ENCODE measurements around the gene PITPNM3. TPM values are rescaled to one million over a fixed set of nuclear protein-coding genes. Genes with fewer than 3 reads are reported as not detected.

The PITPNM3 gene
- total RNA-seq, 1 donor from 2014 or later: 0.72 TPM

- no peak for DNase-seq (ENCODE audit: low read depth)
Observed at GRCh38 chr17:6480303-6480675, 76.1 kb downstream of the PITPNM3 start.

- DNase-seq (ENCODE audit: low read depth): no peak
Observed at GRCh38 chr17:6479622-6480302, 76.6 kb downstream of the PITPNM3 start.

DNA sequence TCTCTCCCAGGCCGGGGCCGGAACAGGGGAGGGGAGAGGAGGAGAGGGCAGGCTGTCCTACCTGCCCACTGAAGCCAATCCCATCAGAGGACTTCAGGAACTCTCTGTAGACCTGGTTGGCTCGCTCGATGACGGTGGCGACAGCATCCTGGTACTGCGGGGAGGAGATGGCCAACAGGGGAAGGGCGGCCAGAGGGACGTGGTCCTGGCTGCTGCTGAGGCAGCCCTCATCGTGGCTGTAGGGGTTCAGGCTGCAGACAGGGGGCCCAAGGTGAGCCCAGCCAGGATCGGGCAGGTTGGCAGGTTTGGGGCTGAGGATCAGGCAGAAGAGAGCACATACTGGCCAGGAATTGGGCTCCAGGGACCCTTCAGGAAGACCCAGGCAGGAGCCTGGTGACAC lies 77.9 kb downstream of the PITPNM3 start:
- no peak for DNase-seq (ENCODE audit: low read depth)

DNA sequence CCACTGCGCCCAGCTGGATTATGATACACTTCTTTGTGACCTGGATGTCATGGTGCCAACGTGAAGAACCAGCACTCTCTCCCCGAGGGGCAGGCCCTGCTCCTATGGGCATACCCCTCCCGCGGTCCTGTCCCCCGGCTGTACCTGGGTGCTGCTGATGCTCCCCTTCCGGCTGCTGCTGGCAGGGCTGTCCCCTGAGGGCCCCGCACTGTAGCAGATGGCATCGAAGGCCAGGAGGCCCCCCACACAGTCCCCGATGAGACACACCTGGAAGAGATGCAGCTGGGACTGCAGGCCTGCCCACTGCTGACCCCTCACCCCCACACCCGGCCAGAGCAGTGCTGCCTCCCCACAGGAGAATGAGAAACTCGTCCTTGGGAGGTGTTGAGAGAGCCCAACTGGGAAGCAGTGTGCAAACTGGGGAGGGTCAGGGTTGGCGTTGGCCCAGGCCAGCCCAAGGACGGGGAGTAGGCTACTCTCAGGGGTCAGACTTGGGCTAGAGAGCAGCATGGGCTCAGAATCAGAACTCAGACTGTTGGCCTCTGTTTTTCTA lies 78.4 kb downstream of the PITPNM3 start:
- no peak for DNase-seq (ENCODE audit: low read depth)

DNA sequence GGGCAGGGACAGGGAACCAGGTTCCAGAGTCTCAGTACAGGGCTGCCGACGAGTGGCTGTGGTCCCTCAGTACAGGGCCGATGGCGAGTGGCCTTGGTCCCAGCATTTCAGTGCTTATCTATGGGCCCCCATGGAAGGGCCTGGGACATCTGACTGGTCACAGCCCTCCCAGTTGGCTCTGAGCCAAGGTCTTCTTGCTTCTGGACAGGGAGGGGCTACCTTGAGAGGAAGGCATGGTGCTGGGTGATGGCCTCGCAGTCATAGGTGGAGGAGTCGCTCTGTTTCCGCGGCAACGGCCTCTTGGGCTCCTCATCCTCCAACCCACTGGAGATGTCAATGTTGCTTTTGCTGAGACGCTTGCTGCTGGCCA lies 79.6 kb downstream of the PITPNM3 start:
- DNase-seq (ENCODE audit: low read depth): no peak

GRCh38 chr17:6476076-6476809 lies 80.1 kb downstream of the PITPNM3 start:
- DNase-seq (ENCODE audit: low read depth): no peak

DNA sequence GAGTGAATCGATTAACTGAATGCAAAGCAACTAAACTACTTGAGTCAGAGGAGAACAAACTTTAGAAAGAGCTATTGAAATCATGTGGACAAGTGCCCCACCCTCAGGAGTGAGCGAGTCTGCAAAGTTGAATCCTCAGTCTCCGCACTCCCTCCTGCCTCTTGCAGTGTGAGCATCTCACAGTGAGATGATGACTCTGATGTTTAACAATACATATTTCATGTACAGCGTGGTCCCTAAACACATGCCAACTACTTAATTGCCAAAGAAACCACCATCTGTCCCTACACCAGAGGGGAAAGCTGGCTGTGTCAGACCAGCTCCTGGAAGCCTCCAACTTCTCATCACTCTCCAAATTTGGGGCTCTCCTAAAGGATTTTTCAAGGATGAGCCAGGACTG lies 80.9 kb downstream of the PITPNM3 start:
- DNase-seq (ENCODE audit: low read depth): no peak

DNA sequence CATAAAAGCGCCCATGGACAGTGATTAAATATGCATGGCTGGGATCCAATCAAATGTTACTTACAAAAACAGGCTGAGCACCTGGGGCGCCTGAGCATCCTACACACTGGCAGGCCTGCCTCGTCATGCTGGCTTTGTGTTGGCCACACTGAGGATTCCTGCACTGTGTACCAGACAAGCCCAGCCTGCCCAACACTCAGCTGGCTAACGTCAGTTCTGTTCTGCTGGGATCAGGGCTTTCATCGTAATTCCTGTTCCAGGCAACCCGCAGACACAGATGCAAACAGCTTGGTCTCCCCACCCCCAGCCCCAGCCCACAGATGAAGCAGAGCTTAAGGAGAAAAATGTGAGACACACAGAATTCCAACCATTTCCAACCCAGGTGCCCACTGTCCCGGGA lies 81.4 kb downstream of the PITPNM3 start:
- no peak for DNase-seq (ENCODE audit: low read depth)

- no peak for DNase-seq (ENCODE audit: low read depth)
Observed at GRCh38 chr17:6474376-6474775, 82.0 kb downstream of the PITPNM3 start.

GRCh38 chr17:6473128-6473767 lies 83.1 kb downstream of the PITPNM3 start:
- DNase-seq (ENCODE audit: low read depth): peak; percentile 77

DNA sequence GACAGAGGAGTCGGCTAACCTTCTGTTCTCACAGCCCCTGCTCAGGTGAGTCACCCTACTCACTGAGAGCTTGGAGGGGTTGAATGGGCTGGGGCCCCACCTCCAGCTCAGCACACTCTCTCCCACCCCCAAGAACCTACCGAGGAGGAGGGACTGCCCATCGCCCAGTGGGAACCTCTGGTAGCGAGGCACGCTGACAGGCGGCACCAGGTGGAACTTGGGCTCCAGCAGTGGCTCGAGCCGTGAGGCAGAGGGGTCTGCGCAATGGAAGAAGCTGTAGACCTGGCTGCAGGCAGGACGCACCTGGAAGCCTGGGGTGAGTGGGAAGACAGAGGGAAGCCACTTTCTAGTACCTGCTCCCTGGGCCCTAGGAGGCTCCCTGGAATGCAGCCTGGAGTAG lies 83.8 kb downstream of the PITPNM3 start:
- no peak for DNase-seq (ENCODE audit: low read depth)

GRCh38 chr17:6471531-6472465 lies 84.6 kb downstream of the PITPNM3 start:
- peak; percentile 84 for DNase-seq (ENCODE audit: low read depth)

GRCh38 chr17:6470751-6471521 lies 85.4 kb downstream of the PITPNM3 start:
- DNase-seq (ENCODE audit: low read depth): no peak

DNA sequence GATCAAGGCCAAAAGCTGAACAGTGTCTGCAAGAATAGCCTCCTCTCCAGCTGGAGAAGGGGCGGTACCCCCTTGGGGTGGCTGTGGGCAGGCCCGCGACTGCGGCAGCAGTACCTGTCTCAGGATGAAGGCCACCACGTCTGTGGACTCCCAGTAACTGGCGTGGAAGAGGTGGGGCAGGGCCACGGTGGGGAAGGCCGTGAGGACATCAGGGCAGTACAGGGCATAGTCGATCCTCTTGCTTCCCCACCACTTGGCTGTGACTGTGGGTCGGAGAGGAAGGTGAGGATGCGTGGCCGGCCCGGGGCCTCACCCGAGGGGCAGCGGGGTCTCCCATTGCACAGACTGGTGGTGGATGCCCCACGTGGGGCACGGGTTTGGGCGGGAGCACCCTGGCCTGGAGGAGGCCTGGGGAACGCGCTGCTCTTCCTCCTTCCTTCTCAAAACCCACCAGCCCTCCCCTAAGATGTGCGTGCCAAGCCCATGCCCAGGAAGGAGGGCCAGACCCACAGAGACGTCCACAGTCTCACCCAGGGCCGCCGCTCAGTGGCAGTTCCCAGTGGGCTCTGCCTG lies 86.1 kb downstream of the PITPNM3 start:
- DNase-seq (ENCODE audit: low read depth): no peak

DNA sequence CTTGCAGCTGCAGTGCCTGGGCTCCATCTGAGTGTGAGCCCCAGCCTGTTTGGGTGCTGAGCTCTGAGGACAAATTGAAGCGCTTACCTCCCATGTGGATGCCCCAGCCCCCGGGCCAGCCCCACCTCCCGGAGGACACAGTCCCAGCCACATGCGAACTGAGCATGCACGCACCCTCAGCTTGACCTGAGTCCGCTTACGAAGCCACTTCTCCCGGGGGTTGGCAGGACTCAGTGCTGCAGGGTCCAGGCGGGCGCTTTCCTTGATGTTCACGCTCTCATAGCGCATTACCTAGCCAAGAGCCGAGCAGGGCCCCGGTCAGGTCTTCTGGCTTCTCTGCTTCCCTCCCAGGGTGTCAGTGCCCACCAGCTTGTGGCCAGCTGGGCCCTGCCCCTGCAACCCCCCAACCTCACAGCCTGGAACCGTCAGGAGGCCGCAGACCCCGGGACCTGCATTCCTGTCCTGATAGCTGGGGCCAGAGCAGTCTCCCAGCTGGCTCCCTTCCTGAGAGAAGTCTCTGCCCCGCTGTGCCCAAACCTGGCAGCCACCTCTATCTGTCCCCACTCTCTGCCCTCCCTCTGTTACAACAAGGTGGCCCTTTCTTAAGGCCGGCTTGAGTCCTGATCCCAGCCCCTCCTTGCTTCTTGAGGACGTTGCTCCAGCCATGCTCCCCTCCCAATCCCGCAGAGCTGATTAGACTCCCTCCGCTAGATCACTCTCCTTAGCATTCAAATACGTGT lies 88.1 kb downstream of the PITPNM3 start:
- DNase-seq (ENCODE audit: low read depth): no peak

- DNase-seq (ENCODE audit: low read depth): no peak
Observed at GRCh38 chr17:6467567-6467966, 88.8 kb downstream of the PITPNM3 start.

DNA sequence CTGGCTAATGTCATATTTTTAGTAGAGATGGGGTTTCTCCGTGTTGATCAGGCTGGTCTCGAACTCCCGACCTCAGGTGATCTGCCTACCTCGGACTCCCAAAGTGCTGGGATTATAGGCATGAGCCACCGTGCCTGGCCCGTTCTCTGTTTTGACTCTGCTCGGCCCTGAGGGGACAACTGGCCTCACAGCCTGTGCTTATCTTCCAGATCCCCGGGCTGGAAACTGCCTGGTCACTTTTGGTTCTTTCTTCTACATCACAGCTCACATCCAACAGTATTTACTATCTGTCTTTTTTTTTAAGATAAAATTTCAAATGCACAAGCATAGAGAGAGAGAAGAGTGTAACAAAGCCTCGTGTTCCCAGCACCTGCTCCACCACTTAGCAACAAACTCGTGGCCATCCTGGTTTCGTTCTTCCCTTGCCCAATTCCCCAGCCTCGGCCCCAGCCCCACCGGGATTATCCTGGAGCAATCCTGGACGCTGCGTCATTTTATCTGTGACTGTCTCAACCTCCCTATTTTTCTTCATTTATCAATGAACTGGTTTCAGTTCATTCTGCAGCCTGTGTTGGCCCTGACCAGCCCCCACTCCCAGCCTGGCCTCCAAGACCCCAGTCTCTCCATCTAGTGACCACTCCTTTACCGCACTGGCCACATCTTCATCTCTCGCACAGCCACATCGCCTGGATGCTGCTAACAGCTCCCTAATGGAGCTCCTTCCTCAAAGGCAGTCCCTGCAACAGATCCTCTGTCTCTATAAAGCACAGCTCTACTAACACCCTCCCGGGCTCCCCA lies 91.0 kb downstream of the PITPNM3 start:
- no peak for DNase-seq (ENCODE audit: low read depth)

DNA sequence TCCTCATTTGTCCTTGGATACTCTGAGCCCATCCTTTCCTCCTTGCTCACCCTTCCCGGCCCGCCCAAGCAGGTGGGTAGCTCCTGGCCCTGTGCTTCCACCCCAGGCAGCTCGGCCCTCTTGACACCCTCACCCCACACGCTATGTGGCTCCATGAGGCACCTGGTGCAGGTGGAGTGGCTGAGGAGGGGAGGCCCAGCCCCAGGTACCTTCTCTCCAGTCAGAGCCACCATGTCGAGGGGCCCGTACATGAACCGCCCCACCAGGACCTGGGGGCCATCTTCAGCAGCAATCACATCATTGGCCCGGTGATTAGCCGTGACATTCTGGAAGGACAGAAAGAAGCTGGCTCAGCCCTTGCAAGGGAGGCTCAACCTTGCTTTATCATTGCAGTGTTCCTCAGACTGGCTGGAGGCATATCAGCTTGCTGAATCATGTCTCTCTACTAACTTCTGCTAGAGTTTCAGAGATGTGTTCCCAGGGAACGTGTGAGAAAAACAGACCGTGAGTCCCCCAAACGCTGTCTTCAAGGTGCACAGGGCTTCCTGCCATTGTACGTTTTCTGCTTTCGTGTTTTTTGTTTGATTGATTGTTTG lies 91.8 kb downstream of the PITPNM3 start:
- no peak for DNase-seq (ENCODE audit: low read depth)
